Esophagus squamous epithelium (tissue), 4 donors: ENCODE results near the gene TRIM40.

Experiments
- CTCF ChIP-seq, 6 experiments: fragments of 450-650 bp in 4 of 6; fragments of 200-600 bp in 2 of 6; sonication (generic) in 2 of 6; IDR thresholded peaks; one replicate each; pipeline ENCODE4 v1.5.1; 2016 to 2019; ENCODE audit warnings: antibody characterized with exemption in 6 of 6, mild to moderate bottlenecking in 4 of 6, moderate library complexity in 4 of 6
- POLR2A ChIP-seq, 4 donors: fragments of 450-650 bp; IDR thresholded peaks; one replicate each; pipeline ENCODE4 v1.6.1; 2017; ENCODE audit warnings: antibody characterized with exemption in 4 of 4, mild to moderate bottlenecking in 4 of 4, moderate library complexity in 3 of 4

- TF ChIP-seq POLR2A (IDR thresholded peaks at IDR 0.05), result no peak
- no peak for TF ChIP-seq CTCF (IDR thresholded peaks at IDR 0.05)
These were observed 14.2 kb upstream of the TRIM40 start for GRCh38 chr6:30121446-30122366.
